ENCODE data around the gene DPYSL4.
"Not testable (repeated sequence)": the region's sequence is repeated elsewhere in the genome, so short reads cannot be mapped to it uniquely, and the experiment has no call there.

DPYSL4 gene

DNA sequence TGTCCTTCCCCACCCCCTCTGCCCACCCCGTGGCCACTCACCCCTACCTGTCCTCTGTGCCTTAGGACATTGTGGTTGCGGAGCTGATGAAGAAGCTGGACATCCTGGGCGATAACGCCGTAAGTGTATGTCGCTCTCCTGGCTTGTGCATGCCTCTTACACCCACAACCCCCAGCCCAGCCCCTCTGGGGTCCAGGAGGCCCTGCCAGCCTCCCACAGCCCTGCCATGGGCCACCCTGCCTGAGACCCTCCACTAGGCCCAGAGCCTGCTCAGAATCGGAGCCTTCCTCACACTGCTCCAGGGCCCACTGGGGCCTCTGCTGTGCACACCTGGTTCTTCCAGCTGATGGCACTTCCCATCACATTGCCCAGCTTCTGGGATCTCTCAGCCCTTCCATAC is 36.8 kb upstream of the DPYSL4 start:
- DNase-seq (ENCODE audit: low read depth) = no peak

DNA sequence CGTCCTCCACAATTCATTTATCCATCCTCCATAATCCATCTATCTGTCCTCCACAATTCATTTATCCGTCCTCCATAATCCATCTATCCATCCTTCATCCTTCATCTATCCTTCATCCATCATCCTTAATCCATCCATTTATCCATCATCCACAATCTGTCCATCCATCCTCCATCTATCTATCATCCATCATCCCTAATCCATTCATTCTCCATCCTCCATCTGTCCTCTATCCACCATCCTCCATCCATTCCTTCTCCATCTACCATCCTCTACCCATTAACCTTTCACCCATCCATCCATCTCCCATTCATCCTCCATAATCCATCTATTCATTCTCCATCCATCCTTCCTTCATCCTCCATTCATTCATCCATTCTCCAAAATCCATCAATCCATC is 36.0 kb upstream of the DPYSL4 start:
- DNase-seq (ENCODE audit: low read depth) = no peak

DNA sequence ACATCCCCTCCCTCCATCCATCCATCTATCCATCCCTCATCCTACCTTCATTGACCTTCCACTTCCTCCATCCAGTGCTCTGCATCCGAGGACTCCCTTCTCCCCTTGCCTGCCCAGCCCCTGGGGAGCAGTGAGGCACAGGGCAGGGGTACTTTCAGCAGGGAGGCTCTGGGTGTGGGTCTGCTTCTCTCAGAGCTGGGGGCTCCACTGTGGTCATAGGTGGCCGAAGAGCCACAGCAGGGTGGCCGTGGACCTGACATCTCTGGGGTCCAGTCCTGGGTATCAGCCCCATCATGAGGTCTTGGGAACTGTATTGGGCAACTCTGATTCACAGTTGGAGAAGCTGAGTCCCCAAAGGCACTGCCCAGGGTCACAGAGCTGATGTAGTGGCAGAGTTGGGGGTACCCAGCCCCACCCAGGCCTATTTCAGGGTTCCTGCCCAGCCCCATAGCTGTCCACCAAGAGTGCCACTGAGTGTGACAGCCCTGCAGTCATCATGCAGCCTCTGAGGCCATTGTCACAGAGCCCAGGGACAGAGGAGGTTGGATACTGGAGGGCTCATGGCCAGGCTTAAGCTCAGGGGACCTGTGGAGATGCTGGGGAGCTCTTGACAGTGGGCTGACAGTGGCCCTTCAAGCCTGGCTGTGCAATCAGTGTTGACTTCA is 35.3 kb upstream of the DPYSL4 start:
- DNase-seq (ENCODE audit: low read depth) = no peak

DNA sequence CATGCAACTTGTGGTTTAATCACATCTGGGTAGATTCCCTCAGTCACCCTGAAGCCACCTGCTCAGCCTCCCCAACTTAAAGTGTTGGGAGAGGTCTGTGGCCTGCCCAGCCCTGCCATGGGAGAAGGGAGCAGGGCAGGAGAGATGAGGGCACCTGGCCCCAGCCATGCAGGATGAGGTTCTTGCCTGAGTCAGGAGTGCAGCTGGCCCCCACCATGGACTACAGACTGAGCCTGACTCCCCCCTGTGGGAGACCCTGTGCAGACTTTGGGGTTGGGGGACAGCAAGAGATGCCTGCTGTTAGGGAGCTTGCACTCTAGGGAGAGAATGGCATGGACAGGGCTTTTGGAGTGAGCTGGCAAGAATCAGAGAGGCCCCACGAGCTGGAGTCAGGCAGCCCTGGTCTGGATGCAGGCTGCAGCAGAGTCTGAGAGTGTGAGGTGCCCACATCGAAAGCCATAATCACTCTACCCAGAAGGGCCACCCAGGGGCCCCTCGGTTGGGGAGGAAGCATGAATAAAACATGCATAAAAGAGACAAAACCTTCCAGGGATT is 34.7 kb upstream of the DPYSL4 start:
- no peak for DNase-seq (ENCODE audit: low read depth)

DNA sequence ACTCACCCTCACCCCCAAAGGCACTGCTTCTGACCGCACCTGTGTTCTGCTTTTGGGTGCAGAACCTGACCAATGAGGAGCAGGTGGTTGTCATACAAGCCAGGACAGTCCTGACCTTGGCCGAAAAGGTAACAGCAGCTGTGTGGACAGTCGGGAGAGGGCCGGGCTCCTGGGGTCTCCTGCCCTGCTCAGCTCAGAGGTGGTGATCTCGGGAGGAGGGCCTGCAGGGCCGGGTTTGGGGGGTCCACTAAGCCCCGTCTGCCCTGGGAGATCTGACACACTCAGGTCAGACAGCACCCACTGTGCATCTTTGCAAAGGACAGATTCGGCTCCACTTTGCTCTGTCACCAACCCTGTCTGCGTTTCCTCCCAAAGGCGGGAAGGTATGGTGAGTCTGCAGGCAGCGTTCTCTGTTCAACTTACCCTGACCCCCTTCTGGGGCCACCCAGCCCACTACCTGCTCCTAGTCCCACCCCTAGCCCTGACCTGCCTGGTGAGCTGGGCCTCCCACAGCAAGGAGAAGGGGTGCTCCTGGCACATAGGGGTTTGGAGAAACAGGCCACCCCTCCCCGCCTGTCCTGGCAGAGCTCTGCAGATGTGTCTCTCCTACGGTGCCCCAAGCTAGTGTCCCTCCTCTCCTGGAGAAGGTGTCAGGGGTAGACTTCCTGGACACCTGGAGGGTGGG is 33.7 kb upstream of the DPYSL4 start:
- DNase-seq (ENCODE audit: low read depth) = no peak

DNA sequence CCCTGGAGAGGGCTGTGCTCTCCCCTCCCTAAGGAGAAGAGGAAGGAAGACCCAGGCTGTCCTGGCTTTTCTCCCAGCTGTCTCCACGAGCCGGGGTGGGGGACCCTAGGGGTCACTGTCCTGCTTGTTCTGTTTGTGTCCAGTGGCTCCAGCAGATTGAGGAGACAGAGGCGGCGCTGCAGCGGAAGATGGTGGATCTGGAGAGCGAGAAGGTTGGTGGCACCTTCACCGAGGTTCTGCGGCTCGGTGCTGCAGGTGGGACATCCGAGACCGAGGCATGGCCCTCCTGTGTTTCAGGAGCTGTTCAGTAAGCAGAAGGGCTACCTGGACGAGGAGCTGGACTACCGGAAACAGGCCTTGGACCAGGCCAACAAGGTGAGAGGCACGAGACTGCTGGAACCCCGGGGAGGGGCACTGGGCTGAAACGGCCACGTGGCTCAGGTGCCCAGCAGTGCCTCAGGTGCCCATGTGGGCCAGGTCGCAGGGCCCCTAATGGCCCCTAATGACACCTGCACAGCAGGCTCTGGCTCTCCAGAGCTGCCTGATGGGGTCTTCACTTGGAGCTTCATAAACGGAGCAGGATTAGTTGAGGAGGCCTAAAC is 33.0 kb upstream of the DPYSL4 start:
- no peak for DNase-seq (ENCODE audit: low read depth)

DNA sequence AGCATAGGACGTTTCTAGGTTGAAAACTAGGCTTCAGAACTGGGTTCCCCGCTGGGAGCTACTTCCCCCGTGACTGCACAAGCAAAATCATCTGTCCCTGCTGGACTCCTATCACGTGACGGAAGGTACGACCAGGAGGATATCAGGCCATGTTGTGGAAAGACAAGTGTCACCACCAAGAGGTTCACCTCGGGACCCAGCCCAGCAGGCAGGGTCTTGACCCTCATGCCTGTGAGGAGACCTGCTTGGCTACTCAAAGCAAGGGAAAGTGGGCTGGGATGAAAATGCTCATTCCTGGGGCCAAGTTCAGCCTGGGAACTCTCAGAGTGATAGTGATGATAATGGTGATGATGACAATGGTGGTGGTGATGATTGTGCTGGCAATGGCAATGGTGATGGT is 32.3 kb upstream of the DPYSL4 start:
- DNase-seq (ENCODE audit: low read depth) = no peak

DNA sequence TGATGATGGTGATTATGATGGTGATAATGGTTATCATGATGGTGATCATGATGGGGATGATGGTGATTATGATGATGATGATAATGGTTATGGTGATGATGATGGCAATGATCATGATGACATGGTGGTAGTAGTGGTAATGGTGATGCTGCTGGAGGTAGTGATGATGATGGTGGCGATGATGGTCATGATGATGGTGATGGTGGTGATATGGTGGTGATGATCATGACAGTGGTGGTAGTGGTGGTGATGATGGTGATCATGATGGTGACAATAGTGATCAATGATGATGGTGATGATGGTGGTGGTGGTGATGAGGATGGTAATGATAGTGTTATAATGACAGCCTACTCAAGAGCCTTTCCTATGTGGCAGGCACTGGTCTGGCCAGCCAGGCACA is 31.8 kb upstream of the DPYSL4 start:
- no peak for DNase-seq (ENCODE audit: low read depth)

DNA sequence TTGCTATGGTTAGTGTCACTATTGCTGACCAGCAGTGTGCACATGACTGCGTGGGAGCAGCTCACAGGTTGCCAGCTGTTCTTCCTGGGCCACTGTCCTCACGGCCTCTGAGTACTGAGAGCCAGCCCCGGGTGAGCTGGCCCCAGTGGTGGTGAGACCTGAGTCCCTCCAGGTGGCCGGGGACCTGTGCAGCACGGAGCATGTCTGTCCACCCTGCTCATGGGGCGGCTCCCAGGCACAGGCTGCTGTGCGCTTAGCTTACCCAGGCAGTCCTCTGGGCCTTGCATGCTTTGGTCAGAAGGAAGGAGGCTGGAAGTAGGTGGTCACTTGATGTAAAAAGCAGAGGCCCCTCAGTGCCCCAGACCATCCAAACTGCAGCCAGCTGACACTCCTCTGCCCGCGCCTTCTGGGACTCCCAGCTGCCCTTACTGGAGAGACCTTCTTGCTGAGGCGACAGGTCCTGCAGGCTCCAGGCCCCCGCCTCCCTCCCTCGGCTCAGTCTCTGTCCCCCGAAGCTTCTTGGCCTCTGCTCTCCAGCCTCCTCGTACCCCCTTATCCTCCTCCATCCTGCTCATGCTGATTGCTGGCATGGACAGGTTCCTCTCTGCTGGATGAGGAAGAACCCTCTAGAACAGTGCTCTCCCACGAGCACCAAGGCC is 30.9 kb upstream of the DPYSL4 start:
- DNase-seq (ENCODE audit: low read depth) = no peak

DNA sequence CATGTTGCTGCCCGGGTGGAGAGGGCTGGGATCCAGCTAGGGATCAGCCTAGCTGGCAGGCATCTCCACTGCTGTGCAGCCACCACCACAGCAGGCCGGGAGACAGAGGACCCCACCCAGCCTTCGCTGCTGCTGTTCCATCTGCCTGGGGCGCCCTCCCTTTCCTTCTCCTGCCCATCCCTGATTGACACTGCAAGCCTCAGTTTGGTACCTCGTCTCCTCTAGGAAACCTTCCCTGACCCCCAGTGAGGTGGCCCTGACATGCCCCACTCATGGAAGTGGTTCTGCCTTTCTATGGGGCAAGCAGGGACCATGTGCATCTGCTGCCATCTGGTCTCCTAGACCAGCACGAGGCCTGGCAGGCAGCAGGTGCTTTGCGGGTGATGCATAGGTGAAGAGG is 30.4 kb upstream of the DPYSL4 start:
- no peak for DNase-seq (ENCODE audit: low read depth)

DNA sequence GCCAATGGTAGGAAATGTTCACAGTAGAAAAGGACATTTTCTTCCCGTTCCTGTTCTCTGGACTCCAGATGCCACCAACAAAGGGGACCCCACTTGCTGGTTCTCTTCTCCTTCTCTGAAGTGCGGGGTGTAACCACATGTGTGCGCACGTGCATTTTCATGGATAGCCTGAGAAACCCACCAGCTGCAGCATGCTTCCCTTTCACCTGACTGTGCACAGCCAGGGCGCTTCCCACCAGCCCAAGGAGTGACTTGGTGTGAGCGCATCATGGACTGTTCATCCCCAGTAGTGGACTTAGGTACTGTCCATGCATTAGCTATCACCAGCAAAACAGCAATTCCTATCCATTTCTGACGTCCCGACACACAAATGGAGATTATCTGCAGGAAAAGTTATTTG is 29.6 kb upstream of the DPYSL4 start:
- no peak for DNase-seq (ENCODE audit: low read depth)

DNA sequence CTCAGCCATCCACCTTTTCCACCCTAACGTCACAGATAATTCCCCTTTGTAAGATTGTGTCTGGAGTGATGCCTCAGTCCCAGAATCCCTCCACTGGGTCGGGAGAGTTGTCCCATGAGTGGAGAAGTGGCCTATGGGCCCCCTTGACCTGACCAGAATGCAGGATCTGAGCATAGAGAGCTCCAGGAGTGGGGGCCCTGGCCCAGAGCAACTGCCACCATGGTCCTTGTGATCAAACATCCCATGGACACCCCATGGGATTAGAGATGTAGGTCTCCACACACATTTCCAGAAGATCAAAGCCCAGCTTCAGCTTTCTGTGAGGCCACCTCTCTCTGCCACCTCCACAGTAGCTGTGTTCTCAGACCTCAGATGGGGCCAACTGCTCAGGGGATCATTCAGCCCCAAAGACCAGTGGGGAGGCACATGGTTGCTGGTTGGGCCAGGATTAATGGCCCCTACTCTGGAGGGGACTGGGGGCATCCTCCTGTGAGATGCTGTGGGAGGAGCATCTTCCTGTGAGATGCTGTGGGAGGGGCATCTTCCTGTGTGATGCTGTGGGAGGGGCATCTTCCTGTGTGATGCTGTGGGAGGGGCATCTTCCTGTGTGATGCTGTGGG is 28.5 kb upstream of the DPYSL4 start:
- no peak for DNase-seq (ENCODE audit: low read depth)

DNA sequence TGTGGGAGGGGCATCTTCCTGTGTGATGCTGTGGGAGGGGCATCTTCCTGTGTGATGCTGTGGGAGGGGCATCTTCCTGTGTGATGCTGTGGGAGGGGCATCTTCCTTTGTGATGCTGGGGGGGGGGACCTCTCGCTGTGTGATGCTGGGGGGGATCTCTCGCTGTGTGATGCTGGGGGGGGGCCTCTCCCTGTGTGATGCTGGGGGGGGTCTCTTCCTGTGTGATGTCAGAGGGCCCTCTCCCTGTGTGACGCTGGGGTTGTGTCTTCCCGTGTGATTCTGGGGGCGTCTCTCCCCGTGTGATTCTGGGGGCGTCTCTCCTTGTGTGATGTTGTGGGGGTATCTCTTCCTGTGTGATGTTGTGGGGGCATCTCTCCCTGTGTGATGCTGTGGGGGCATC is 27.9 kb upstream of the DPYSL4 start:
- no peak for DNase-seq (ENCODE audit: low read depth)

DNA sequence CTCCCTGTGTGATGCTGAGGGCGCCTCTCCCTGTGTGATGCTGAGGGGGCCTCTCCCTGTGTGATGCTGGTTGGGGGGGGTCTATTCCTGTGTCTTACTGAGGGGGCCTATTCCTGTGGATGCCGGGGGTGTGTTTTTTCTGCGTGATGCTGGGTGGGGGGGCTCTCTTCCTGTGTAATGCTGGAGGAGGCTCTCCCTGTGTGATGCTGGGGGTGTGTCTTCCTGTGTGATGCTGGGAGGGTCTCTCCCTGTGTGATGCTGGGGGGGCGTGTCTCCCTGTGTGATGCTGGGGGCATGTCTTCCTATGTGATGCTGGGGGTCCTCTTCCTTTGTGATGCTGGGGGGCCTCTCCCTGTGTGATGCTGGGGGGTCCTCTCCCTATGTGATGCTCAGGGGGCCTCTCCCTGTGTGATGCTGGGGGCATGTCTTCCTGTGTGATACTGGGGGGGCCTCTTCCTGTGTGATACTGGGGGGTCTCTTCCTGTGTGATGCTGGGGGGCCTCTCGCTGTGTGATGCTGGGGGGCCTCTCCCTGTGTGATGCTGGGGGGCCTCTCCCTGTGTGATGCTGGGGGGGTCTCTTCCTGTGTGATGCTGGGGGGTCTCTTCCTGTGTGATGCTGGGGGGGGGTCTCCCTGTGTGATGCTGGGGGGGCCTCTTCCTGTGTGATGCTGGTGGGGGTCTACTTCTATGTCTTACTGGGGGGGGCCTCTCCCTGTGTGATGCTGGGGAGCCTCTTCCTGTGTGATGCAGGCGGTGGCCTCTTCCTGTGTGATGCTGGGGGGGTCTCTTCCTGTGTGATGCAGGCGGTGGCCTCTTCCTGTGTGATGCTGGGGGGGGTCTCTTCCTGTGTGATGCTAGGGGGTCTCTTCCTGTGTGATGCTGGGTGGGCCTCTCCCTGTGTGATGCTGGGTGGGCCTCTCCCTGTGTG is 27.2 kb upstream of the DPYSL4 start:
- not testable (repeated sequence) for DNase-seq (ENCODE audit: low read depth)

DNA sequence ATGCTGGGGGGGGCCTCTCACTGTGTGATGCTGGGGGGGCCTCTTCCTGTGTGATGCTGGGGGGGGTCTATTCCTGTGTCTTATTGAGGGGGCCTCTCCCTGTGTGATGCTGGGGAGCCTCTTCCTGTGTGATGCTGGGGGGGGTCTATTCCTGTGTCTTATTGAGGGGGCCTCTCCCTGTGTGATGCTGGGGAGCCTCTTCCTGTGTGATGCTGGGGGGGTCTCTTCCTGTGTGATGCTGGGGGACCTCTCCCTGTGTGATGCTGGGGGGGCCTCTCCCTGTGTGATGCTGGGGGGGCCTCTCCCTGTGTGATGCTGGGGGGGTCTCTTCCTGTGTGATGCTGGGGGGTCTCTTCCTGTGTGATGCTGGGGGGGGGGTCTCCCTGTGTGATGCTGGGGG is 26.5 kb upstream of the DPYSL4 start:
- not testable (repeated sequence) for DNase-seq (ENCODE audit: low read depth)

DNA sequence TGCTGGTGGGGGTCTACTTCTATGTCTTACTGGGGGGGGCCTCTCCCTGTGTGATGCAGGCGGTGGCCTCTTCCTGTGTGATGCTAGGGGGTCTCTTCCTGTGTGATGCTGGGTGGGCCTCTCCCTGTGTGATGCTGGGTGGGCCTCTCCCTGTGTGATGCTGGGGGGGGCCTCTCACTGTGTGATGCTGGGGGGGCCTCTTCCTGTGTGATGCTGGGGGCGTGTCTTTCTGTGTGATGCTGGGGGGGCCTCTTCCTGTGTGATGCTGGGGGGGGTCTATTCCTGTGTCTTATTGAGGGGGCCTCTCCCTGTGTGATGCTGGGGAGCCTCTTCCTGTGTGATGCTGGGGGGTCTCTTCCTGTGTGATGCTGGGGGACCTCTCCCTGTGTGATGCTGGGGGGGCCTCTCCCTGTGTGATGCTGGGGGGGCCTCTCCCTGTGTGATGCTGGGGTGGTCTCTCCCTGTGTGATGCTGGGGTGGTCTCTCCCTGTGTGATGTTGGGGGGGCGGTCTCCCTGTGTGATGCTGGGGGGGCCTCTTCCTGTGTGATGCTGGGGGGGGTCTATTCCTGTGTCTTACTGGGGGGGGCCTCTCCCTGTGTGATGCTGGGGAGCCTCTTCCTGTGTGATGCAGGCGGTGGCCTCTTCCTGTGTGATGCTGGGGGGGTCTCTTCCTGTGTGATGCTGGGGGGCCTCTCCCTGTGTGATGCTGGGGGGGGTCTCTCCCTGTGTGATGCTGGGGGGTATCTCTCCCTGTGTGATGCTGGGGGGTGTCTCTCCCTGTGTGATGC is 25.7 kb upstream of the DPYSL4 start:
- DNase-seq (ENCODE audit: low read depth) = not testable (repeated sequence)

DNA sequence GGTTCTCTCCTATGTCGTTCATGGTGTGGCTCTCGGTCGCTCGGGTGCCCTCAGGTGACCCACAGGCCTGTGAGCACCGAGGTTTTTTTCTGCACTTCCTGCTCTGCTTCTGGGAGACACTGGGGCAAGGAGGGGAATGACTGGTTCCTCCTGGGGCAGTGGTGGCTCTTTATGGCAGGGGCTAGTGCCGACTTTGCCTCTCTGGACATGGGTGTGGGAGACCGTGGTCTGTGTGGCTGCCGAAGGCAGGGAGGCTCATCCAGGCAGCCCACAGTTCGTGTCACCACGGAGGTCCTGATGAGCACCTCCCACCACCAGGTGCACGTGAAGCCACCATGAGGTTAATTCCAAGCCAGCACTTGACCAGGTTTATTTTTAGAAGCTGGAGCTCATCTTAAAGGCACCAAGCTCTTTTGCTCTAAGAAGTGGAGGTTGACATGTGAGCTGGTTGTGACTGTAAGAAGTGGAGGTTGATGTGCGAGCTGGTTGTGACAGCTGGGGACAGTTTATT is 24.7 kb upstream of the DPYSL4 start:
- DNase-seq (ENCODE audit: low read depth) = no peak

DNA sequence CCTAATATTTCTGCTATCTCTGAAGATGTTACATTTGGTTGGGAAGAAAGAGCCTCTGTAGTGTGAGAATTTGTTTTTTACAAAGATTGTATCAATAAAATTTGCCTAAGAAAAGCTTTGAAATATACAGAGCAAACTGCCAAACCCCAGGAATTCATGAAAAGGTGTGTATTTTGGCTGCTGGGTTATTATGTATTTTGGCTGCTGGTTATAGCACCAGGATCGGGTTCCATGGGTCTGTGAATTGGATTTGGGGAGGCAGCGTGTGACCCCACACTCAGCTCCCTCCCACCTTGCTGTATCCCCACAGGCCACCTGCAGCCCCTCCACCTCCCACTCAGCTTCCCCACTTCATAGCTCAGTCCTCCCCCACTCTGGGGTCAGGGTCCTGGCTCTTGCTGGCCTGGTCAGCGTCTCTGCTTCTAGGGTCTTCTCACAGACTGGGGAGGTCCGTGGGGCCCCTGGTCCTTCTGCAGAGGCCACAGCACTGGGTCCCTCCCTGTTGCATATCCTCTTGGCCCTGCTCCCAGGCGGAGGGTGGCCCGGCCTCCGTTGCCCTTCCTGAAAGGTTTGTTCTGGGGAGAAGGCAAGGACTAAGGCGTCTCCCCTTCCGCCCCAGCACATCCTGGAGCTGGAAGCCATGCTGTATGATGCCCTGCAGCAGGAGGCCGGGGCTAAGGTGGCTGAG is 24.0 kb upstream of the DPYSL4 start:
- DNase-seq (ENCODE audit: low read depth) = no peak

DNA sequence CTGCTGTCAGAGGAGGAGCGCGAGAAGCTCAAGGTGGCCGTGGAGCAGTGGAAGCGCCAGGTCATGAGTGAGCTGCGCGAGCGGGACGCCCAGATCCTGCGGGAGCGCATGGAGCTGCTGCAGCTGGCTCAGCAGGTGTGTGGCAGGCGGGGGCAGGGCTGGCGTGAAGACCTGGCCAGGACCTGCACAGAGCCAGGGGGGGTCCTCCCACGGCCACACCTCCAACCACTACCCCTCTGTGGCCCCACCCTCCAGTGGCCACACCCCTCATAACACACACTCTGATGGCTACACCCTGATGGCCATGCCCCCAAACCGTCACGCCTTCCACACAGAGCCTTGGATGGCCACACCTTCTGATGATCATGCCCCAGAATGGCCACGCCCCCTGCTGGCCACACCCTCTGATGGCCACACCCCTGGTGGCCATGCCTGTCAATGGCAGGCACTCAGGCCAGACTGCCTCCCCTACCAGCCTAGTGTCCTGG is 23.4 kb upstream of the DPYSL4 start:
- peak; percentile 35 for DNase-seq (ENCODE audit: low read depth)
